SK-N-MC (cell line): ENCODE results near the gene GPER1.

Experiments used
- DNase-seq: peaks from one replicate; pipeline ENCODE4 v3.0.0-alpha.2; 2011; ENCODE audit warnings: low read depth, low spot score
- H3K27ac ChIP-seq: fragments of 200-600 bp; sonication (generic); 2 replicates; pipeline ENCODE4 v1.5.1; 2016; ENCODE audit warnings: mixed run types
- H3K36me3 ChIP-seq: fragments of 200-600 bp; sonication (generic); 2 replicates; pipeline ENCODE4 v1.6.1; 2017; ENCODE audit warnings: antibody characterized with exemption, low read length, mixed read lengths; ENCODE audit not compliant: insufficient read depth
- H3K4me3 ChIP-seq: fragments of 200-600 bp; sonication (generic); 2 replicates; pipeline ENCODE4 v1.5.1; 2016
- H3K9ac ChIP-seq: fragments of 200-600 bp; sonication (generic); 2 replicates; pipeline ENCODE4 v1.8.0; 2017; ENCODE audit warnings: mixed run types, mixed read lengths; ENCODE audit not compliant: insufficient read length
- H3K9me3 ChIP-seq: fragments of 200-600 bp; sonication (generic); 2 replicates; pipeline ENCODE4 v1.6.1; 2017; ENCODE audit warnings: low read depth, mild to moderate bottlenecking, antibody characterized with exemption, low read length, moderate library complexity, mixed read lengths
- EZH2 ChIP-seq: fragments of 200-600 bp; sonication (generic); IDR thresholded peaks from one replicate; pipeline ENCODE4 v1.6.1; 2017; ENCODE audit warnings: antibody characterized with exemption
- FOXP2 ChIP-seq: optimal IDR thresholded peaks from 2 replicates; pipeline ENCODE3; 2011; ENCODE audit warnings: mild to moderate bottlenecking, moderate library complexity; ENCODE audit not compliant: insufficient read depth; ENCODE audit errors: extremely low read length, control extremely low read depth
- POLR2AphosphoS5 ChIP-seq: IDR thresholded peaks from 2 replicates; pipeline ENCODE4 v1.6.1; 2012; ENCODE audit warnings: mild to moderate bottlenecking, low read depth, low read length, borderline replicate concordance

GPER1 gene

DNA sequence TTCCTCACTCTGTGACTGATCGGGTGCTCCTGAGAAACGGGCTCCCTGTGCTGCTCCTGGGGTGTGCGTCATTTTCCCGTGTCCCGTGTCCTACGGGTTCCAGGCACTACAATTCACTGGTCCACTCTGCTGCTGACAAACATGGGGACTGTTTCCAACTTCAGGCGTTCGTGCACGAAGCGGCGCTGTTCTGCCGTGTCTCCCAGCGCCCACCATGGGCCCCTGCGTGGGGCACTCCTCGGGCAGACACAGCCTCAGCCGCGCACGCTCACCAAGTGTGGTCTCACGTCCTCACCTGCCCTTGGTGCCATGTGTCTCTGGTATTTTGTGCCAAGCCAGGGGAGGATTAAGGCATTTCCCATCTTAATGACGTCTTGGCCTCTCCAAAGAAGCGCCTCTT, 24.6 kb upstream of the GPER1 start:
- no peak for DNase-seq
- H3K9me3 ChIP-seq = no peaks in the 10 kb centered on the region
- no peaks in the 10 kb centered on the region for H3K36me3 ChIP-seq
- H3K27ac ChIP-seq = no peak overlapping the region
- TF ChIP-seq POLR2AphosphoS5 = no peak
- no peak for TF ChIP-seq EZH2
- no peak overlapping the region for H3K4me3 ChIP-seq
- no peak overlapping the region for H3K9ac ChIP-seq

DNA sequence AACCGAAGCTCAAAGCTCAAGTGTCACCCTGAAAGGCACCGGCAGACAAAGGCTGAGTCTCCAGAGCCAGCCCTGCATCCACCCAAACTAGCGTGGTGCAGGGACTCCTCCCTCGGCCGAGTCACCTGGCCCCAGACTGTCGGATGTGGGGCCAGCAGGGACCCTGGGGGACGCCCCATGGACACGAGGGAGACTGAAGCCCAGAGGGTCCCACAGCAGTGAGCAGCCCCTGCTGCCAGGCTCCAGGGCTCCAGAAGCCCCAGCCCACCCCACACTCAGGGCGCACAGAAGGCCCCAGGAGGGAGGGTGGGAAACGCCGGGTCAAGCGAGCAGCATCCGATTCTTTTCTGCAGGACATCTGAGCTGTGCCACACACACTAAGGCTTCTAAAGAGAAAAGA, 23.3 kb upstream of the GPER1 start:
- Histone ChIP-seq H3K4me3 (no peak overlapping the region), H3K36me3 (no peaks in the 10 kb centered on the region), H3K9ac (no peak overlapping the region), H3K27ac (no peak overlapping the region), H3K9me3 (no peaks in the 10 kb centered on the region)
- TF ChIP-seq EZH2 = no peak
- TF ChIP-seq FOXP2 = no peak
- TF ChIP-seq POLR2AphosphoS5 = no peak
- DNase-seq = no peak

DNA sequence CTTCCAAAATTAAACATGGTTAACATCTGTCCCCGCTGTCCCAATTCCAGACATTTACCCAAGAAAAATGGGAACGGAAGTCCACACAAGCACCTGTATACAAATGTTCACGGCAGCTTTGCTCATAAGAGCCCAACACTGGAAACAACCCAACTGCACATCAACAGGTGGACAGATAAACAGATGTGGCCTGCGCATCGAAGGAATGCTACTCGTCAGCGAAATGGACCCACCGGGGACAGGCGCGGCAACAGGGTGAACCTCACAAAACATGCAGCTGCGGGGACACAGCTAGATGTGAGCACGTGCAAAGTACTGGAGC, 22.7 kb upstream of the GPER1 start:
- Histone ChIP-seq H3K36me3 (no peaks in the 10 kb centered on the region), H3K4me3 (no peak overlapping the region), H3K27ac (no peak overlapping the region), H3K9me3 (no peaks in the 10 kb centered on the region), H3K9ac (no peak overlapping the region)
- TF ChIP-seq EZH2 = no peak
- no peak for TF ChIP-seq FOXP2
- no peak for TF ChIP-seq POLR2AphosphoS5
- no peak for DNase-seq

DNA sequence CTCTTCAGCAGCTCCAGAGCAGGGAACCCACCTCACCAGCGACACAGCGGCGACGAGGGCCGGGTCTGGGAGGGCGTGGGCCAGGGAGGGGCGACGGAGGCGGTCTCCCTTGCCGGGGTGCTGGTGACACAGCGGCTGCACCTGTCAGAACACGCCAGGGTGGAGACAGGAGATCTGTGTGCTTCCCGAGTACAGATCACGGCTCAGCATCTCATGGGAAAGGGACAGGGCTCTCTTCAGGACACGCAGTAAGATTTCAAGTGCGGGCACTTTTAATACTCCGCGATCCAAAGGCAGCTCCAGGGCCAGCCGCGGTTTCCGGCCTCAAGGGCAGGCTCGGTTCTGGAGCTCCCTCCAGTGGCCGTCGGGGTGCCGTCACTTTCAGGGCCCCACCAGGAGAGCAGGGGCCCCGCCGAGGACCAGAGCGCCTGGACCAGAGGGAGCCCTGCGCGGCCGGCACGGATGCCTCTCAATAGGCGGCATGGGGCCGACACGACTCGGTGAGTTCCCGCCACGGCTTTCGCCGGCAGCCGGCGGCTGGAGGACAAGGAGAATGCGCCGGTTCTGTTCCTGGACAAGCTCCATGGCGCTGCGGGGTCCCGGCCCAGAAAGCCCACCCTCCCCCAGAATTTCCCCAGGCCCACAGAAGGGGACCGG, 22.2 kb upstream of the GPER1 start:
- no peak overlapping the region for H3K27ac ChIP-seq
- TF ChIP-seq POLR2AphosphoS5 (no peak), FOXP2 (no peak), EZH2 (no peak)
- no peaks in the 10 kb centered on the region for H3K36me3 ChIP-seq
- H3K9me3 ChIP-seq = no peaks in the 10 kb centered on the region
- no peak for DNase-seq
- H3K4me3 ChIP-seq = no peak overlapping the region
- no peak overlapping the region for H3K9ac ChIP-seq

DNA sequence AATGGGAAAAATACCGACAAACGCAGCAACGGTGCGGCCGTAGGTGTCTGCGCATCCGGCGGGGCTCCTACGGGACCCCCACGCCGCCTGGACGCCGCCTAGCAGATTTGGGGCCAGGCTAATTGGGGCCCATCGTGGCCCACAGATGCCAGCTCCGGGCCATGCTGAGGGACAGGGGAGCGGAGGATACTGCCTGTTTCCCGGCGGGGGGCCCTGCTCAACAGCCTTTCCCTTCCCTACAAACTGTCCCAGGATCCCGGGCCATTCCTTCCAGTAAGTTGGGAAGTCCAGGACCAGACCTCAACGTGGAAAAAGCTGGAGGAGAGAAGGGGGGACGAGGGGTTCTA, 21.7 kb upstream of the GPER1 start:
- H3K9me3 ChIP-seq = no peaks in the 10 kb centered on the region
- H3K36me3 ChIP-seq = no peaks in the 10 kb centered on the region
- no peak for DNase-seq
- no peak overlapping the region for H3K9ac ChIP-seq
- no peak overlapping the region for H3K27ac ChIP-seq
- TF ChIP-seq POLR2AphosphoS5 = no peak
- TF ChIP-seq EZH2 = no peak
- no peak for TF ChIP-seq FOXP2
- no peak overlapping the region for H3K4me3 ChIP-seq

DNA sequence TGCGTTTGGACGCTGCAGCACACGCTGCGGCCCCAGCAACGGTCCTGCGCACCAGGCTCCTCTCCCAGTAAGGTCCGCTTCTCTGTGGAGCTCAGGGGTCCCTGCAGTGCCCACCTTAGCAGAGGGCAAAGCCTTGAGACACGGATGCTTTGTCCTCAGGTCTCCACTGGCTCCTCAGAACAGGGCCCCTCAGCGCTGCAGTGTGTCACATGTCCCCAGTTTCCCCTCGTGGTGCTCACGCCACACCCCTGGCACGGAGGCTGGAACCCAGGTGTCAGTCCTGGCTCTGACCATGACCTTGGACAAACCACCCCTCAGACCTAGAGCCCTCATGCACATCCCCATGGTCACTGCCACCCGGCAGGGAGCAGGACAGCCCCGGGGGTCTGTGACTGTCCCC, 19.9 kb upstream of the GPER1 start:
- no peak for DNase-seq
- Histone ChIP-seq H3K9ac (no peak overlapping the region), H3K27ac (no peak overlapping the region), H3K36me3 (no peaks in the 10 kb centered on the region), H3K4me3 (no peak overlapping the region), H3K9me3 (no peaks in the 10 kb centered on the region)
- no peak for TF ChIP-seq EZH2
- no peak for TF ChIP-seq FOXP2
- no peak for TF ChIP-seq POLR2AphosphoS5

DNA sequence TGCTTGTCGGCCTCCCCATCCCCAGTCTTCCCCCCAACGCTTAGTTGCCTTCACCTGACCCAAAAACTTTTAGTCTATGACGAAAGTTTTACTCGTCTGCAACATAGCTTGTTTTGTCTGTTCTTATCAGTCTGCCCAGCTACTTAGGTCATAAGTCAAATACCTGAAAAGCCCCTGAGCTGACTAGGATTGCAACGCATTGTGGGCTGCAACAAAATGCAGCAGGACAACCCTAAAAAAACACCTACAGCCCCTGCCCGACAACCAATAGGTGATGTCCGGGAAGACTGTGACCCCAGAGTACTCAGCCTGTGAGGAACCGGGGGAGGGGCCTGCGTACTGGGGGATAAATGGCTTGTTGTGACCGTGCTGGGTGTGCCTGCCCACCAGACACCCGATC, 19.3 kb upstream of the GPER1 start:
- TF ChIP-seq POLR2AphosphoS5 = no peak
- TF ChIP-seq FOXP2 = no peak
- TF ChIP-seq EZH2 = no peak
- no peak overlapping the region for H3K4me3 ChIP-seq
- DNase-seq = no peak
- H3K27ac ChIP-seq = no peak overlapping the region
- no peak overlapping the region for H3K9ac ChIP-seq
- no peaks in the 10 kb centered on the region for H3K36me3 ChIP-seq
- H3K9me3 ChIP-seq = no peaks in the 10 kb centered on the region

DNA sequence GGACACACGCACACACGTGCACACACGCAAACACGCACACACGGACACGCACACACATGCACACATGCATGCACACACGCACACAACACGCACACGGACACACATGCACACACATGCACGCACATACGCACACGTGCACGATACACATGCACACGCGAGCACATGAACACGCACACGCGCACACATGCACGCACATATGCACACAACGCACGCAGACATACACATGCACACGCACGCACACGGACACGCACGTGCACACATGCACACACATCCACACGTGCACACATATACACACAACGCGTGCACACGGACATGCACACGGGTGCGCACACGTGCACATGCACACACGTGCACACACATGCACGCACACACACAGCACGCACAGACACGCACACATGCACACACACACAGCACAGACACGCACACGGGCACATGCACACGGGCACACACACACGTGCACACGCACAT, 17.3 kb upstream of the GPER1 start:
- no peak overlapping the region for H3K9ac ChIP-seq
- no peaks in the 10 kb centered on the region for H3K36me3 ChIP-seq
- TF ChIP-seq EZH2 = no peak
- no peak for TF ChIP-seq POLR2AphosphoS5
- no peak for TF ChIP-seq FOXP2
- H3K4me3 ChIP-seq = no peak overlapping the region
- DNase-seq = no peak
- H3K9me3 ChIP-seq = no peaks in the 10 kb centered on the region
- H3K27ac ChIP-seq = no peak overlapping the region

DNA sequence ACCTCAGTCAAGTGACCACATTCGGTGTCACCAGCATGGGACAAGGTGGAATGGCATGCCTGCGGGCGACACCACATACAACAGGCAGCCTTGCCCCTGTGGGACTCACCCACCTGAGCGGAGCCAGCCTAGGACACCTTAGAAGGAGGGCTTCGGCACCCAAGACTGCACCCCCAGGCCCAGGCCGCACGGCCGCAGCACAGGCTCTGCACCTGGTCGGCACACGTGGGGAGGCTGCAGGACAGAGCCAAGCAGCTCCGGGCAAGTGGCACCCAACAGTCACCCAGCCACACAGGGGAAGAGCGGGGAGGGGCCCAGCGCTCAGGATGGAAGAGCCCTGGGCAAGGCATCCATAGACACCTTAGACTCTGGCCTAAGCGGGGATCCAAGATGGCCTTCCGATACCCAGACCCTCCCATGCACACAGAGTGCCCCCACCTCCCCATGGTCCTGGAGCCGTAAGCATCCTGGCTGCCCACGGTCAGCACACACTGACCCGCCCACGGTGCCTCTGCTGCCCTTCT, 16.1 kb upstream of the GPER1 start:
- Histone ChIP-seq H3K9ac (no peak overlapping the region), H3K36me3 (no peaks in the 10 kb centered on the region), H3K9me3 (no peaks in the 10 kb centered on the region), H3K27ac (no peak overlapping the region), H3K4me3 (no peak overlapping the region)
- TF ChIP-seq FOXP2 = no peak
- no peak for TF ChIP-seq POLR2AphosphoS5
- no peak for TF ChIP-seq EZH2
- DNase-seq = no peak
